ENCODE measurements around the gene ACOXL. TPM values are rescaled to one million over a fixed set of nuclear protein-coding genes. Genes with fewer than 3 reads are reported as not detected.

Gene ACOXL
- total RNA-seq, 4 donors from 2014 or later: 0.55 to 5.2 (median 1.1) TPM; not detected in 1

- intact Hi-C loops (cut with DNase I; ENCODE audit: low total_unique reads) (no loop called here), in situ Hi-C loops (cut with MboI; ENCODE audit: low pct_ligation_motif_present in 1 of 4, low pct_unique_long_range_greater_than_20kb in 1 of 4, low sequenced_read_pairs in 3 of 4) (loop anchor here in 1 of 4 donors (25.0 kb wide), 1 partner anchor 110 kb away; no protein-coding TSS in a partner anchor)
- Histone ChIP-seq H3K36me3 (no peaks in the 10 kb centered on the region), H3K9me3 (no peaks in the 10 kb centered on the region), H3K27ac (no peak overlapping the region), H3K4me3 (no peak overlapping the region), H3K27me3 (no peaks in the 10 kb centered on the region), H3K4me1 (peaks cover 0 to 16% (median 6%) of the 10 kb centered on the region in 4 donors)
- TF ChIP-seq EP300 (IDR thresholded peaks at IDR 0.05; ENCODE audit: low read depth) (no peak), POLR2A (IDR thresholded peaks at IDR 0.05) (no peak), POLR2AphosphoS5 (IDR thresholded peaks at IDR 0.05) (no peak), CTCF (IDR thresholded peaks at IDR 0.05) (no peak)
- 64 to 80% methylated on average over 2 to 7 of the region's 7 CpGs for WGBS, 2 donors (ENCODE audit: low coverage in 1 of 2)
- DNase-seq: no peak
These were observed 290.3 kb downstream of the ACOXL start for GRCh38 chr2:111022633-111023032.

- intact Hi-C loops (cut with DNase I; ENCODE audit: low total_unique reads) (no loop called here), in situ Hi-C loops (cut with MboI; ENCODE audit: low pct_ligation_motif_present in 1 of 4, low pct_unique_long_range_greater_than_20kb in 1 of 4, low sequenced_read_pairs in 3 of 4) (loop anchor here in 1 of 4 donors (25.0 kb wide), 1 partner anchor 112 kb away; no protein-coding TSS in a partner anchor)
- Histone ChIP-seq H3K36me3 (no peaks in the 10 kb centered on the region), H3K4me3 (no peak overlapping the region), H3K27ac (peak overlapping the region in 1 of 4 donors; percentile 4), H3K27me3 (no peaks in the 10 kb centered on the region), H3K9me3 (no peaks in the 10 kb centered on the region), H3K4me1 (peaks cover 2 to 22% (median 10%) of the 10 kb centered on the region in 4 donors)
- TF ChIP-seq POLR2A (IDR thresholded peaks at IDR 0.05) (no peak), CTCF (IDR thresholded peaks at IDR 0.05) (peak in 1 of 5 experiments; percentile 16)
- 51 to 65% methylated on average over 4 of the region's 4 CpGs for WGBS, 2 donors (ENCODE audit: low coverage in 1 of 2)
- no peak for DNase-seq
These were observed 292.1 kb downstream of the ACOXL start for GRCh38 chr2:111024496-111024895.

GRCh38 chr2:111025288-111025687 lies 292.9 kb downstream of the ACOXL start:
- WGBS, 2 donors (ENCODE audit: low coverage in 1 of 2): 25 to 48% methylated on average over 2 to 4 of the region's 4 CpGs

GRCh38 chr2:111028720-111029119 lies 296.3 kb downstream of the ACOXL start:
- H3K36me3 ChIP-seq: no peaks in the 10 kb centered on the region
- no peak for DNase-seq

More at GRCh38 chr2:111025288-111025687, 292.9 kb downstream of the ACOXL start:
- in situ Hi-C loops (cut with MboI; ENCODE audit: low pct_ligation_motif_present in 1 of 4, low pct_unique_long_range_greater_than_20kb in 1 of 4, low sequenced_read_pairs in 3 of 4) (no loop called here), intact Hi-C loops (cut with DNase I; ENCODE audit: low total_unique reads) (no loop called here)
- TF ChIP-seq CTCF (IDR thresholded peaks at IDR 0.05) (no peak), EP300 (IDR thresholded peaks at IDR 0.05; ENCODE audit: low read depth) (no peak), POLR2AphosphoS5 (IDR thresholded peaks at IDR 0.05) (no peak), POLR2A (IDR thresholded peaks at IDR 0.05) (no peak)
- DNase-seq: no peak
- H3K9me3 ChIP-seq: no peaks in the 10 kb centered on the region
- peak overlapping the region in 2 of 4 donors; percentile 13 to 18 for H3K27ac ChIP-seq
- H3K27me3 ChIP-seq: no peaks in the 10 kb centered on the region
- H3K4me3 ChIP-seq: no peak overlapping the region
- no peaks in the 10 kb centered on the region for H3K36me3 ChIP-seq
- peaks cover 3 to 30% (median 17%) of the 10 kb centered on the region in 4 donors for H3K4me1 ChIP-seq

More at GRCh38 chr2:111028720-111029119, 296.3 kb downstream of the ACOXL start:
- peaks cover 3 to 61% (median 43%) of the 10 kb centered on the region in 4 donors for H3K4me1 ChIP-seq
- H3K27me3 ChIP-seq: no peaks in the 10 kb centered on the region
- in situ Hi-C loops (cut with MboI; ENCODE audit: low pct_ligation_motif_present in 1 of 4, low pct_unique_long_range_greater_than_20kb in 1 of 4, low sequenced_read_pairs in 3 of 4): no loop called here
- TF ChIP-seq POLR2AphosphoS5 (IDR thresholded peaks at IDR 0.05): no peak
- no peak for TF ChIP-seq POLR2A (IDR thresholded peaks at IDR 0.05)
- TF ChIP-seq EP300 (IDR thresholded peaks at IDR 0.05; ENCODE audit: low read depth): no peak
- TF ChIP-seq CTCF (IDR thresholded peaks at IDR 0.05): no peak
- peak overlapping the region in 3 of 4 donors; percentile 75 to 80 (median 76) for H3K27ac ChIP-seq
- no peaks in the 10 kb centered on the region for H3K9me3 ChIP-seq
- intact Hi-C loops (cut with DNase I; ENCODE audit: low total_unique reads): no loop called here
- H3K4me3 ChIP-seq: no peak overlapping the region

Measured in transverse colon (tissue), 4 donors.